Activated CD4-positive, CD25-positive, alpha-beta regulatory T cell treated with anti-CD3 and anti-CD28 coated beads, Interleukin-2, amount 50 U/mL, for 24 hours (primary cell): ENCODE results near the gene RIF1.

Experiments
- ATAC-seq, 2 donors: fragments of 150-1000 bp; cut with Tn5 transposase; one replicate each; pipeline ENCODE4 v1.10.0; 2021; ENCODE audit warnings: mild to moderate bottlenecking in 1 of 2, moderate library complexity in 1 of 2

RIF1 gene

DNA sequence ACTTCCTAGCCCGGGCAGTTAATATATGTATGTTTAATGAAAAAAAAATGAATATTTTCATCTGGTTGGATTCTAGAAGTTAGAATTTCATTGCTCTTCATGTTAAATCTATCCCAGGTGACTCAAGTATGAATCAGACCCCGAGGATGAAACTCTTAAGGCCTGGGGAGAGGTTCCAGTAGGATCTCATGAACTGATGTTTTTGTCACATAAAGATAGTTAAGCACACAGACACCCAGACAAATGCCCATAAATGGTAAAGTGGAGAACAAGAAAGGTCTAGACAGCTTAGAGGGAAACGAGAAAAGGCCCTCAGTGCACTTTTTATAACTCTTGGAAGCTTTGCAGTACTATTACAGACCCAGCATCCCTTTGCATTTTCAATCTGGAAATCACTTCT is 114.1 kb downstream of the RIF1 start:
- no peak for ATAC-seq

GRCh38 chr2:151525821-151526373 is 116.2 kb downstream of the RIF1 start:
- ATAC-seq = no peak

- no peak for ATAC-seq
Measured at GRCh38 chr2:151526572-151527090, 116.9 kb downstream of the RIF1 start.
